Vagina (tissue), 2 donors: ENCODE data around the gene DNAJA3.

Experiments
- POLR2A ChIP-seq, 2 donors: fragments of 450-650 bp; IDR thresholded peaks; one replicate each; pipeline ENCODE4 v1.6.1; 2017; ENCODE audit warnings: antibody characterized with exemption in 2 of 2, mild to moderate bottlenecking in 2 of 2, moderate library complexity in 2 of 2
- TF ChIP-seq, protein P1 (sequence below), 3 experiments: fragments of 450-650 bp in 2 of 3; fragments of 200-600 bp in 1 of 3; sonication (generic) in 1 of 3; IDR thresholded peaks; one replicate each; pipeline ENCODE4 v1.5.1; 2017 to 2019; ENCODE audit warnings: antibody characterized with exemption in 3 of 3, mild to moderate bottlenecking in 2 of 3, moderate library complexity in 2 of 3

GRCh38 chr16:4488499-4488967 lies 62.9 kb downstream of the DNAJA3 start:
- TF ChIP-seq, protein P1, sequence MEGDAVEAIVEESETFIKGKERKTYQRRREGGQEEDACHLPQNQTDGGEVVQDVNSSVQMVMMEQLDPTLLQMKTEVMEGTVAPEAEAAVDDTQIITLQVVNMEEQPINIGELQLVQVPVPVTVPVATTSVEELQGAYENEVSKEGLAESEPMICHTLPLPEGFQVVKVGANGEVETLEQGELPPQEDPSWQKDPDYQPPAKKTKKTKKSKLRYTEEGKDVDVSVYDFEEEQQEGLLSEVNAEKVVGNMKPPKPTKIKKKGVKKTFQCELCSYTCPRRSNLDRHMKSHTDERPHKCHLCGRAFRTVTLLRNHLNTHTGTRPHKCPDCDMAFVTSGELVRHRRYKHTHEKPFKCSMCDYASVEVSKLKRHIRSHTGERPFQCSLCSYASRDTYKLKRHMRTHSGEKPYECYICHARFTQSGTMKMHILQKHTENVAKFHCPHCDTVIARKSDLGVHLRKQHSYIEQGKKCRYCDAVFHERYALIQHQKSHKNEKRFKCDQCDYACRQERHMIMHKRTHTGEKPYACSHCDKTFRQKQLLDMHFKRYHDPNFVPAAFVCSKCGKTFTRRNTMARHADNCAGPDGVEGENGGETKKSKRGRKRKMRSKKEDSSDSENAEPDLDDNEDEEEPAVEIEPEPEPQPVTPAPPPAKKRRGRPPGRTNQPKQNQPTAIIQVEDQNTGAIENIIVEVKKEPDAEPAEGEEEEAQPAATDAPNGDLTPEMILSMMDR (IDR thresholded peaks at IDR 0.05), result no peak
- no peak for TF ChIP-seq POLR2A (IDR thresholded peaks at IDR 0.05)
